ENCODE results near the gene SPRED2.
A peak's percentile ranks its signal among the peaks of the same experiment; 100 is the strongest.

SPRED2 gene

DNA sequence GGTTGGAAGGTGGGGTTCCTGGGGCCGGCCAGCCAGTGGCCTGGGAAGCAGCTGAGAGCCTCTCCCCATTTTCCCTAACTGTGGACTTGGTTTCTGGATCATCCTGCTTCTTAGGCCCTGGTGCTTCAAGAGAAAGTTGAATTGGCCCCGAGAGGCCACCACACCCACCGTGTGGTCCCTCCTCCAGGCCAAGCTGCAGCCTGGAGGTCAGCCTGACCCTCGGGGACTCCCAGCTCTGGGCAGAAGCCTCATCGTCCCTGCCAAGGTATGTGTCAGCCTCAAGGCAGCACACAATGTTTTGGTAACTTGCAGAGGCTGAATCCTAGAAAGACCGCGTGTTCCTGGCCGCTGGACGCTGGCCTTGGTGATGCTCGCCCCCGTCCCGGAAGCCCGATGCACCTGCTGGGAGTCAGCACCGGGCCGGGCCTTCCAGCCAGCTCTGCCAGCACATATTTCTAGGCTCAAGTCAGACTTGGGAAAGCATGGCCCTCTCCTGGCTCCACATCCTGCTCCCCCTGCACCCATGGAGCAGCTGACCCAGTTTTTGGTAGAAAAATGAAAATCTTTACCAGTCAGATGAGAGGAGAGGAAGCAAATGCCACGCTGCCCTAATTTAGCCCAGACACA, 132.2 kb downstream of the SPRED2 start:
- Histone ChIP-seq H3K4me1 (ENCODE audit: insufficient read depth, low read length) (peaks cover 19% of the 10 kb centered on the region; the same call in 1 of the 2 replicates), H3K9me3 (ENCODE audit: insufficient read depth, low read depth, low read length) (no peaks in the 10 kb centered on the region), H3K27me3 (ENCODE audit: insufficient read depth, low read length) (no peaks in the 10 kb centered on the region), H3K9ac (ENCODE audit: low read depth, low read length) (no peak overlapping the region), H3K36me3 (ENCODE audit: insufficient read depth, low read length) (no peaks in the 10 kb centered on the region), H3K27ac (ENCODE audit: low read depth, low read length) (peak overlapping the region; percentile 15; the same call in 1 of the 2 replicates), H3K4me3 (ENCODE audit: low read length) (no peak overlapping the region)
- 71% methylated on average over 16 of the region's 16 CpGs for WGBS

DNA sequence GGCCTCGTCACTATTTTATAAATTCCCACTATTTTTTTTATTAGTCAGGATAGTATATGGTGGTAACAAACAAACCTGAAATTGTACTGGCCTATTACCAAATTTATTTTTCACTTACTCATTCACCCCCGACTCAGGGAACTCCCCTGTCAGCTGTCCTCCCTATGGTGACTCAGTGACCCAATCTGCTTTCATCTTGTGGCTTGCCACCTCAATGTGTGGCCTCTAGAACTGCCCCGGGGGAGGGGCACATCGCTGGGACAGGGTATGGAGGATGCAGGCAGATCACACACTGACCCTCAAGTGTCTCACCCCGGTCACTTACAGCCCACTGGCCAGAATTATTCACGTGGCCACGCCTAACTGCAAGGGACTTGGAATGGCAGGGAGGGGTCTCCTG, 133.2 kb downstream of the SPRED2 start:
- no peaks in the 10 kb centered on the region for H3K27me3 ChIP-seq (ENCODE audit: insufficient read depth, low read length)
- H3K9ac ChIP-seq (ENCODE audit: low read depth, low read length) = no peak overlapping the region
- H3K4me3 ChIP-seq (ENCODE audit: low read length) = no peak overlapping the region
- no peak overlapping the region for H3K27ac ChIP-seq (ENCODE audit: low read depth, low read length)
- H3K36me3 ChIP-seq (ENCODE audit: insufficient read depth, low read length) = no peaks in the 10 kb centered on the region
- no peaks in the 10 kb centered on the region for H3K9me3 ChIP-seq (ENCODE audit: insufficient read depth, low read depth, low read length)
- WGBS = 78% methylated on average over 6 of the region's 7 CpGs
- H3K4me1 ChIP-seq (ENCODE audit: insufficient read depth, low read length) = peaks cover 22% of the 10 kb centered on the region; the same call in 1 of the 2 replicates

DNA sequence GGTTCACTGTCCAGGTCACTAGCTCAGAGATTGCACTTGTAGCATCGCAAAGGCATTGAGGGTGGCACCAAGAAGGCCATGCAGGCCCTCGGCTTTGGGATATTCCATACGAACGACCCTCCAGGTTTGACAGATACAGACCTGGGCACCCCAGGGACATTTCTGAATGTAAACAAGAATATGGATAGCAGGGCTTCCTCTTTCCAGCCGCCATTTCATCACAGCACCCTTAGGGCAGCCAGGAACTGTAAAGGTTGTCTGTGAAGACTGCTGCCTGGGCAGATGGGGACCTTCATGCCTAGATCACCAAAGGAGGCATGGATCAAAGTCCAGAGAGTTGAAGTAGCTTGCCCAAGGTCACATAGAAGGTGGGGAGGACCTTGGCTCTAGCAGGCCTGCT, 134.3 kb downstream of the SPRED2 start:
- H3K9me3 ChIP-seq (ENCODE audit: insufficient read depth, low read depth, low read length) = no peaks in the 10 kb centered on the region
- no peak overlapping the region for H3K4me3 ChIP-seq (ENCODE audit: low read length)
- H3K4me1 ChIP-seq (ENCODE audit: insufficient read depth, low read length) = peaks cover 27% of the 10 kb centered on the region; the same call in 1 of the 2 replicates
- no peak overlapping the region for H3K27ac ChIP-seq (ENCODE audit: low read depth, low read length)
- no peak overlapping the region for H3K9ac ChIP-seq (ENCODE audit: low read depth, low read length)
- H3K36me3 ChIP-seq (ENCODE audit: insufficient read depth, low read length) = no peaks in the 10 kb centered on the region
- H3K27me3 ChIP-seq (ENCODE audit: insufficient read depth, low read length) = no peaks in the 10 kb centered on the region
- WGBS = 94% methylated on average over 5 of the region's 5 CpGs

DNA sequence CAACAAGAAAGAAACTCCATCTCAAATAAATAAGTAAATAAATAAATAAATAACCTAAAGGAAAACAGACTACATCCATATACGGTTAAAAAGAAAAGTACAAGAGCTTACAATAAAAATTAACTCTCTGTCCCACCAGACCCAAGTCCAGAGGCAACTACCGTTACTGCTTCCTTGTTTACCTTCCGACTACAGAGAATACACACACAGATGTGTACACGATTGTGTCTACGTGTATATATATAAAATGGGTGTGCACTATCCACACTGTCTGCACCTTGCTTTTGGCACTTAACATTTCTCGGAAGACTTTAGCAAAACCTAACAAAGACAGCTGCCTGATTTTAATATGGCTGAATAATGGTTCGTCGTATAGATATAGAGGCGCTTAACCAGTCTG, 134.9 kb downstream of the SPRED2 start:
- 97% methylated on average over 7 of the region's 9 CpGs for WGBS

DNA sequence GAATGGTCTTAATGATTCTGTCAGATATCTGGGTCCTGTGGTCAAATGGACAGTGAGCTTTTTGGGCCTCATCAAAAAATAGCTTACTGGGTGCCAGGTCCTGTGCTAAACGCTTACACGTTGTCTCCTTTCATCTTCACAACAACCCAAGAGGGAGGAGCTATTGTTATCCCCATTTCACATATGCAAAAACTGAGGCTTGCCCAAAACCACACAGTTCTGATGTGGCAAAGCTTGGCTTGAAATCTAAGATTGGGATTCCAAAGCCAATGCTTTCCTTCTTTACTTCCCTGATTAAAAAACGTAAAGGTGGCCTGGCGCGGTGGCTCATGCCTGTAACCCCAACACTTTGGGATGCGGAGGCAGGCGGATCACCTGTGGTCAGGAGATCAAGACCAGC, 135.4 kb downstream of the SPRED2 start:
- Histone ChIP-seq H3K4me1 (ENCODE audit: insufficient read depth, low read length) (peaks cover 23% of the 10 kb centered on the region; the same call in 1 of the 2 replicates), H3K36me3 (ENCODE audit: insufficient read depth, low read length) (no peaks in the 10 kb centered on the region), H3K4me3 (ENCODE audit: low read length) (no peak overlapping the region), H3K9me3 (ENCODE audit: insufficient read depth, low read depth, low read length) (no peaks in the 10 kb centered on the region), H3K9ac (ENCODE audit: low read depth, low read length) (no peak overlapping the region), H3K27ac (ENCODE audit: low read depth, low read length) (no peak overlapping the region), H3K27me3 (ENCODE audit: insufficient read depth, low read length) (no peaks in the 10 kb centered on the region)
- WGBS = 90% methylated on average over 7 of the region's 7 CpGs

More for the DNA sequence above, 134.9 kb downstream of the SPRED2 start:
- H3K4me1 ChIP-seq (ENCODE audit: insufficient read depth, low read length) = peaks cover 27% of the 10 kb centered on the region; the same call in 1 of the 2 replicates
- no peak overlapping the region for H3K9ac ChIP-seq (ENCODE audit: low read depth, low read length)
- no peaks in the 10 kb centered on the region for H3K36me3 ChIP-seq (ENCODE audit: insufficient read depth, low read length)
- no peaks in the 10 kb centered on the region for H3K27me3 ChIP-seq (ENCODE audit: insufficient read depth, low read length)
- H3K27ac ChIP-seq (ENCODE audit: low read depth, low read length) = no peak overlapping the region
- H3K4me3 ChIP-seq (ENCODE audit: low read length) = no peak overlapping the region
- H3K9me3 ChIP-seq (ENCODE audit: insufficient read depth, low read depth, low read length) = no peaks in the 10 kb centered on the region

DNA sequence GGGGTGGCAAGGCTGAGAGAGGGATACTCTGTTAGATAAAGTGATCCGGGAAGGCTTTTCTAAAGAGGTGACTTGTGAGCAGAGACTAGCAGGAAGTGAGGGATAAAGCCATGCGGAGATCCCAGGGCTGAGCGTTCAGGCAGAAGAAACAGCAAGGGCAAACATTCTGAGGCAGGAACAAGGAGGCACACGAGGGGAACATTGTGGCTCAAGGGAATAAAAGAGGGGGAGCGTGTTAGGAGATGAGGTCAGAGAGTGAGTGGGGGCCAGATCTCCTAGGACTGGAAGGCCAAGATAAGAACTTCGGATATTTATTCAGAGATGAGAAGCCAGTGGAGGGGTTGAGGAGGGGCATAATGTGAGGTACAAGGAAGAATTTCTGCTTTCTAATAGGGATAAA, 137.7 kb downstream of the SPRED2 start:
- Histone ChIP-seq H3K27ac (ENCODE audit: low read depth, low read length) (no peak overlapping the region), H3K4me3 (ENCODE audit: low read length) (no peak overlapping the region), H3K36me3 (ENCODE audit: insufficient read depth, low read length) (no peaks in the 10 kb centered on the region), H3K9ac (ENCODE audit: low read depth, low read length) (no peak overlapping the region), H3K9me3 (ENCODE audit: insufficient read depth, low read depth, low read length) (no peaks in the 10 kb centered on the region), H3K27me3 (ENCODE audit: insufficient read depth, low read length) (no peaks in the 10 kb centered on the region), H3K4me1 (ENCODE audit: insufficient read depth, low read length) (peaks cover 8% of the 10 kb centered on the region; the same call in 1 of the 2 replicates)
- WGBS = 61% methylated on average over 6 of the region's 6 CpGs

DNA sequence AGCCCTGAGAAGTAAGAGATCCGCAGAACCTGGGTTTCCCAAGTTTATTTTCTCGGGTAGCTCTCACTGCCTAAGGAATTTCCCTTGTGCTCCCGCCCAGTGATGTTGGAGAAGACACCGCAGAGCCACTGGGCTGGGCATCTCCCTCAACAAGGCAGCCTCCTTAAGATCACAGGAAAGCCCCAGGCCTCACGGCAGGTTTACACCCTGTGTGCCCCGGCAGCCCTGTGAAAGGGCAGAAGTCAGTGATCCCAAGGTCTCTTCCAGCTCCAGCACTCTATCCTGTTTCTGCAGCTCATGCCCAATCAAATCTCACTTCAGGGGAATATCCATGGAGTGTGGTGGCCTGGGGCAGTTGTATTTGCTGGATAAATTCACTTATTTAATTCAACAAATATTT, 138.3 kb downstream of the SPRED2 start:
- Histone ChIP-seq H3K27me3 (ENCODE audit: insufficient read depth, low read length) (no peaks in the 10 kb centered on the region), H3K36me3 (ENCODE audit: insufficient read depth, low read length) (no peaks in the 10 kb centered on the region), H3K4me1 (ENCODE audit: insufficient read depth, low read length) (peaks cover 8% of the 10 kb centered on the region; the same call in 1 of the 2 replicates), H3K27ac (ENCODE audit: low read depth, low read length) (no peak overlapping the region), H3K4me3 (ENCODE audit: low read length) (no peak overlapping the region), H3K9me3 (ENCODE audit: insufficient read depth, low read depth, low read length) (no peaks in the 10 kb centered on the region), H3K9ac (ENCODE audit: low read depth, low read length) (no peak overlapping the region)
- WGBS = 66% methylated on average over 6 of the region's 6 CpGs

DNA sequence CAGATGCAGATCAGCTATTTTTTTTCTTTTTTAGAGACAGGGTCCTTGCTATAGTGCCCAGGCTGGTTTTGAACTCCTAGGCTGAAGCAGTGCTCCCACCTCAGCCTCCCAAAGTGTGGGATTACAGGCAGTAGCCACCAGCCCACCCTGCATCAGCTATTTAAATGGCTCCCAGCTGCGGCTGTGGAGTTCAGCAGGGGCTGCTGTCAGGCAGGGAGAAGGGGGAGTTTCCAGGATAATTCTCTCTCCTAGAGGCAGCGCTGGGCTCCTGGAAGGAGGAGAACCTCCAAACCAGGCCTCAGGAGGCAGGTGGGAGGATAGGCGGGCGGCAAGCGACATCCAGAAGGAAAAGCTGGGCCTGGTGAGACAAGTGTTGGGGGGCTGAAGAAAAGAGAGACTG, 139.0 kb downstream of the SPRED2 start:
- WGBS = 77% methylated on average over 5 of the region's 5 CpGs
- Histone ChIP-seq H3K9me3 (ENCODE audit: insufficient read depth, low read depth, low read length) (no peaks in the 10 kb centered on the region), H3K36me3 (ENCODE audit: insufficient read depth, low read length) (no peaks in the 10 kb centered on the region)

DNA sequence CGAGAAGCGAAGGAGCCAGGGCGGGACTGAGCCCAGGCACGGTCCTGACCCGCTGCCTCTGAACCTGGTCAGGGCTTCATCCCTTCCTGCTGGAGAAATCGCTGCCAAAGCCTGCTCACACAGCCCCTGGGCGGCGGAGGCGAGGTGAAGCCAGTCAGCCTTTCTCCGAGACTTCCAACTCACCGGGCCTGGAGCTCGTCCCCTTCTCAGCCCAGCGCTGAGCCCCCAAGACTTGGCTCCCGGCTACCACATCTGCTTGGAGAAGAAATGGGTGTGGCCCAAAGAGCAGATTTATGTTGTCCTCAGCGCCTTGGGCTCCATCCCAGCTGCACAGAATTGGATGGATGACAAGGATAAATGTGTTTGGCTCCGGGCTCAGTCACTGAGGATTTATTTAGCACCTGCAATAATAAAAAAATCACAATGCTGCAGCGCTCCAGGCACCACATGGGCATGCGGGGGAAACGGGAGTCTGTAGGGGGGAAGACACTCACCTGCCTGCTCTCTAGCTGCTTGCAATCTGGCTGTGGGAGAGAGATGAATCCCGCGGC, 139.9 kb downstream of the SPRED2 start:
- Histone ChIP-seq H3K27ac (ENCODE audit: low read depth, low read length) (no peak overlapping the region), H3K27me3 (ENCODE audit: insufficient read depth, low read length) (peaks cover 2% of the 10 kb centered on the region; the same call in 1 of the 2 replicates), H3K4me3 (ENCODE audit: low read length) (no peak overlapping the region), H3K4me1 (ENCODE audit: insufficient read depth, low read length) (peaks cover 8% of the 10 kb centered on the region; the same call in 1 of the 2 replicates), H3K36me3 (ENCODE audit: insufficient read depth, low read length) (no peaks in the 10 kb centered on the region), H3K9me3 (ENCODE audit: insufficient read depth, low read depth, low read length) (no peaks in the 10 kb centered on the region), H3K9ac (ENCODE audit: low read depth, low read length) (no peak overlapping the region)
- 91% methylated on average over 21 of the region's 21 CpGs for WGBS

More for the DNA sequence above, 139.0 kb downstream of the SPRED2 start:
- Histone ChIP-seq H3K27ac (ENCODE audit: low read depth, low read length) (no peak overlapping the region), H3K4me1 (ENCODE audit: insufficient read depth, low read length) (peaks cover 8% of the 10 kb centered on the region; the same call in 1 of the 2 replicates), H3K4me3 (ENCODE audit: low read length) (no peak overlapping the region), H3K27me3 (ENCODE audit: insufficient read depth, low read length) (no peaks in the 10 kb centered on the region), H3K9ac (ENCODE audit: low read depth, low read length) (no peak overlapping the region)

DNA sequence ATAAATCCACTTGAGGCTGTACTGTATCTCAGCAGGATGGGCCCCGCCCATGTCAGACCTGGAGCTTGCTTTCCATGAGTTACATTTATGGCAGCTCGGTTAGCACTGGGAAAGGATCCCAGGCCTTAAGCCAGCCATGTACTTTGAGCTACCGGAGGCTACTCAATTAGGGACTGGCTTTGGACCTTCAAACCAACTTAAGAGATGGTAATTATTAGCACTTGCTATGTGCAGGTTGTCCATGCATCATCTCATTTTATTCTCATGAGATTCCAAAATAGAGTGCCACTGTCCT, 140.3 kb downstream of the SPRED2 start:
- Histone ChIP-seq H3K36me3 (ENCODE audit: insufficient read depth, low read length) (no peaks in the 10 kb centered on the region), H3K9ac (ENCODE audit: low read depth, low read length) (no peak overlapping the region), H3K9me3 (ENCODE audit: insufficient read depth, low read depth, low read length) (no peaks in the 10 kb centered on the region), H3K4me3 (ENCODE audit: low read length) (no peak overlapping the region), H3K27ac (ENCODE audit: low read depth, low read length) (no peak overlapping the region), H3K4me1 (ENCODE audit: insufficient read depth, low read length) (peaks cover 8% of the 10 kb centered on the region; the same call in 1 of the 2 replicates), H3K27me3 (ENCODE audit: insufficient read depth, low read length) (peaks cover 2% of the 10 kb centered on the region; the same call in 1 of the 2 replicates)
- 97% methylated on average over 3 of the region's 3 CpGs for WGBS

DNA sequence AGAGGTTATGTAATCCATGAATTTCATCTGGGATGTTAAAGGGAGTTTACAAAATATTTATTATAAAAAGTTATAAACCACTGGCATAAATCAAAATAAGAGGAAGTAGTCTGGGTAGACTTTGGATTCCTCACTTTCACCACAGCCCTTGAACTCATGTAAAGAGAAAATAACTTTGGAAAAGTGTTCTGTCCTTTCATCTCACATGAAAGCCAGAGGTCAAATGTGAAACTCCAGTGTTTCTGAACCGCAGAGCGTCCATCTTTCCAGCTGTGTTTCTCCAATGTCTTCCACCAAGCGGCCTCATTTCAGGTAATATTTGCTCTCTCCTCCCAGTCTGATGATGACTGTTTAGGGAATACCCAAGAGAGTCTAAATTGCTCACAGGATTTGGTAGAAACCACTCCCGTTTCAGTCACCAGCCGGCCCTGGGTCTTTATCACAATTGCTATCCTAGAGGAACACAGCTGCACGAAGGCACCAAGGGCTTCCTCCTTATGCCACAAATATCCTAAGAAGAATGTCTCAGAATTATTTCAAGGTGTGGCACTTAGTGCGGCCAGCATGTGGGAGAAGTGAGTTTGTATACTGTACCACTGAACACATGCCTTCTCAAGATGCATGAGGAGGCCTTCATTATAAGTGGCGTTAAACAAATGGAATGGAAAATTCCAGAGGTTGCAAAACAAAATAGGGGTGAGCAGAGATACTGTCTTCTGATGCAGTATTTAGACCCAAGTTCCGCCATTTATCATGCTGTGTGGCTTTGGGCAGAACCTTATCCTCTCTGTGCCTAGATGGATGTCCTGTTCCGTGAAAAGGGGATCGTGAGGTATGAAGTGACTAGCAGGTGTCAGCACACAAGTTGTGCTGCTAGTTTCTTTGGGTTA, 140.9 kb downstream of the SPRED2 start:
- H3K36me3 ChIP-seq (ENCODE audit: insufficient read depth, low read length) = no peaks in the 10 kb centered on the region
- H3K27me3 ChIP-seq (ENCODE audit: insufficient read depth, low read length) = peaks cover 3% of the 10 kb centered on the region
- H3K9me3 ChIP-seq (ENCODE audit: insufficient read depth, low read depth, low read length) = no peaks in the 10 kb centered on the region
- peaks cover 8% of the 10 kb centered on the region; the same call in 1 of the 2 replicates for H3K4me1 ChIP-seq (ENCODE audit: insufficient read depth, low read length)
- no peak overlapping the region for H3K4me3 ChIP-seq (ENCODE audit: low read length)
- no peak overlapping the region for H3K9ac ChIP-seq (ENCODE audit: low read depth, low read length)
- no peak overlapping the region for H3K27ac ChIP-seq (ENCODE audit: low read depth, low read length)
- 88% methylated on average over 11 of the region's 11 CpGs for WGBS
